ENCODE results near the gene MCCD1. TPM values are rescaled to one million over a fixed set of nuclear protein-coding genes. Genes with fewer than 3 reads are reported as not detected.
"Not testable (repeated sequence)": the region's sequence is repeated elsewhere in the genome, so short reads cannot be mapped to it uniquely, and the experiment has no call there.

Gene MCCD1
- total RNA-seq, 1 donor from 2014 or later: not detected

DNA sequence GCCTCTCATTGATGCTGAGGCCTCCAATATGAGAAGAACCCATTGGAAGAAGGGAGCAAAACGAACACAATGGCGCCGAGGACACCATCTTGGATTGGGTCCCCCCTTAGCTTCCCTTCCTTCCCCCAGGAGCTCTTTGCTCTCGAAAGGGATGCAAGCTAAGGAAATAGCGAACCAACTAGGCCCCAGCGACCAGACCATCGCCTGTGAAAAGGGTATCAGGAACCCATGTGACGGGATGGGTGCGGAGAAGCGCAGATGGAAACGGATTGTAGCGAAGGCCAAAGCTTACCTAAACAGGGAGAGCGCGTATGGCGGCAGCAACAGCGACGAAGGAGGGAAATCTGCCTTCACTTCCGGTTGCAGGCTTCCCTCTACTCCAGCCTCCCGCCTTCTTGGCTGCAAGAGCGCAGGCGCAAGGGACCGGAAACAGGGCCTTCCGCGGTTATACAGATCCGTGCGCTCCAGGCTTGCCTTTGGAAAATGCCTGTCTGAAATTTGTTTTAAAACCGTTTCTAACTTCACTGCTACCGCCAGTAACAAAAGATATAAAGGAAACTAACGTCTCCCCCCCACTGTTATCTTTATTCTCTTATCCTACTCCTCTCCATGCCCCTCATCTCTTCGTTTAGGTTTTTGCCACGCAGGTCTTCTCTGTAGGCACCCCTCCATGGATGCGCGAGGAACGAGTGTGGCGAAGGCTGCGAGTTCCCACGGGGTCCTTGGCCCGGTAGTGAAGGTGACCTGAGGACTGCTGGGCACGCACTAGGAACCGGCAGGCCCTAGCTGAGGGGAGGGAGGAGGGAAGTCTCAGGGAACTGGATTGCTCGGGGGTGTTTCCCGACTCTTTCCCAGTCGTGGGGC lies 13.1 kb downstream of the MCCD1 start, which contains the start of gene DDX39B:
Gene DDX39B (minus strand): TSS at position 346 of the 864 bp plus-strand sequence. CDS start 1,471 bp downstream, outside the sequence.
- intact Hi-C loops (cut with micrococcal nuclease): loop anchor here (1.0 to 10.0 kb wide), 5 partner anchors 48 to 415 kb away; partner anchors contain the start of genes BAG6, NELFE, NEU1 and PRRC2A
- H3K27me3 Mint-ChIP-seq: no peaks in the 10 kb centered on the region
- peak; percentile 98 for DNase-seq
- no peaks in the 10 kb centered on the region for H3K9me3 Mint-ChIP-seq
- H3K4me3 Mint-ChIP-seq: peak within 1 kb of the TSS; percentile 81
- peaks cover 38% of the 10 kb centered on the region for H3K36me3 Mint-ChIP-seq (ENCODE audit: low read depth)
- H3K27ac Mint-ChIP-seq: peak within 1 kb of the TSS; percentile 90
- peaks cover 50% of the 10 kb centered on the region for H3K4me1 Mint-ChIP-seq

- H3K4me1 Mint-ChIP-seq: peaks cover 57% of the 10 kb centered on the region
- H3K27ac Mint-ChIP-seq: no peak overlapping the region
- intact Hi-C loops (cut with micrococcal nuclease): loop anchor here (5.0 to 10.0 kb wide), 2 partner anchors 321 to 414 kb away; partner anchors contain the start of genes NELFE, NEU1 and SKIC2
- no peaks in the 10 kb centered on the region for H3K27me3 Mint-ChIP-seq
- no peak overlapping the region for H3K4me3 Mint-ChIP-seq
- H3K36me3 Mint-ChIP-seq (ENCODE audit: low read depth): peaks cover 28% of the 10 kb centered on the region
- H3K9me3 Mint-ChIP-seq: no peaks in the 10 kb centered on the region
- no peak for DNase-seq
These were observed 14.9 kb downstream of the MCCD1 start for GRCh38 chr6:31543639-31544038.

GRCh38 chr6:31544676-31545075 lies 15.9 kb downstream of the MCCD1 start:
- Mint-ChIP-seq H3K4me1 (peaks cover 53% of the 10 kb centered on the region), H3K36me3 (ENCODE audit: low read depth) (peaks cover 24% of the 10 kb centered on the region)

DNA sequence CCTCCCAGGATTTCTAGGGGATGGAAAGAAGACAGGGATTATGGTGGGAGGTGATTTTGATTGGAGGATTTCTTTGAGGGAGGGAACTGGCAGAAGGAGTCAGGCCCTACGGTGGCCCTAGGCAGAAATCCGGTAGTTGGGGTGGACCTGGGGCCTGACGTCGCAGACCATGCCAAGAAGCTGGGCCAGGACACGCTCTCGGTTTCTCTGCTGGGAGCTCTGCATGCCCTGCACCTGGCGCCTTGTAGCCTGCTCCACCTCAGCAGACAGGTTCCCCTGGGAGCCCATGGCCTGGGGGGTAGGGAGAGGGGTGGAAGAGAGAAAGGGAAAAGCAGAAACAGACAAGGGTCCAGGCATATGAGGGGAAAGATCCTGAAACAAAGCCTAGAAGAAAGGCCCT lies 16.5 kb downstream of the MCCD1 start:
- no peaks in the 10 kb centered on the region for H3K9me3 Mint-ChIP-seq
- H3K27ac Mint-ChIP-seq: no peak overlapping the region
- no peaks in the 10 kb centered on the region for H3K27me3 Mint-ChIP-seq
- H3K36me3 Mint-ChIP-seq (ENCODE audit: low read depth): peaks cover 20% of the 10 kb centered on the region
- H3K4me1 Mint-ChIP-seq: peaks cover 48% of the 10 kb centered on the region
- DNase-seq: no peak
- no peak overlapping the region for H3K4me3 Mint-ChIP-seq
- intact Hi-C loops (cut with micrococcal nuclease): loop anchor here (5.0 to 10.0 kb wide), 2 partner anchors 192 to 320 kb away; partner anchors contain the start of genes CLIC1 and NEU1

More at GRCh38 chr6:31544676-31545075, 15.9 kb downstream of the MCCD1 start:
- Mint-ChIP-seq H3K27ac (no peak overlapping the region), H3K27me3 (no peaks in the 10 kb centered on the region), H3K4me3 (no peak overlapping the region), H3K9me3 (no peaks in the 10 kb centered on the region)
- intact Hi-C loops (cut with micrococcal nuclease): loop anchor here (5.0 to 10.0 kb wide), 3 partner anchors 193 to 413 kb away; partner anchors contain the start of genes CLIC1, NELFE, NEU1 and SKIC2
- no peak for DNase-seq

DNA sequence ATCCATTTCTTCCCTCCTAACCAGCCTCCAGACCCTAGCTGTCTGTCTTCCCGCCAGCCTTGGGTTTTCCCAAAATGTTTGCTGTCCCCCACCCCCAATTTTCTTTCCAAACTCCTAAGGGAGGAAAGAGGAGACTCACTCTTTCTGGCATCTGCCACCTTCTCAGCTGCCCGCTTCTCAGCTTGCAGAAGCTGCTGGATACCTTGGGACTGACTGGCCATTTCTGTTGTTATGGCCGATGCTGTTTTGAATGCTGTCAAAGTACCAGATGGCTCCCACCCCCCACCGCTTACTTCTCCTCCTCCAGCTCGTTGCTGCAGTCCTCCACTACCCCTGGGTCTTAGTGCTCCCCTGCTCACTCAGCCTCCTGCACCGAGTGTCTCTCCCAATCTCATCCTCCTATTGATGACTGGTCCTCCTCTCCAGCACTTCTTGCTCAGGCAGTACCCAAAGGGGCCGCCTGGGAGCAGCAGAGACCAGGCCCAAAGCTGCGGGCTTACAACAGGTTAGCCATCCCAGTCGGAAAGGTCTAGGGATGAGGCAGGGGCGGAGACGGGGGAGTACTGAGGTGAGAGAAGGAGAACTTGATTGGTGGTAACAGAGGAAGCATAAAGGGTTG lies 17.7 kb downstream of the MCCD1 start, which contains the start of gene ATP6V1G2:
Gene ATP6V1G2 (minus strand): TSS at position 270 of the 619 bp plus-strand sequence. CDS start 49 bp downstream, at position 221.
- DNase-seq: peak; percentile 97
- Mint-ChIP-seq H3K4me3 (peak within 1 kb of the TSS; percentile 91), H3K4me1 (peaks cover 48% of the 10 kb centered on the region), H3K27me3 (no peaks in the 10 kb centered on the region), H3K36me3 (ENCODE audit: low read depth) (peaks cover 17% of the 10 kb centered on the region), H3K27ac (peak within 1 kb of the TSS; percentile 91), H3K9me3 (no peaks in the 10 kb centered on the region)
- intact Hi-C loops (cut with micrococcal nuclease): loop anchor here (1.0 to 10.0 kb wide), 5 partner anchors 52 to 318 kb away; partner anchors contain the start of genes CLIC1 and NEU1

DNA sequence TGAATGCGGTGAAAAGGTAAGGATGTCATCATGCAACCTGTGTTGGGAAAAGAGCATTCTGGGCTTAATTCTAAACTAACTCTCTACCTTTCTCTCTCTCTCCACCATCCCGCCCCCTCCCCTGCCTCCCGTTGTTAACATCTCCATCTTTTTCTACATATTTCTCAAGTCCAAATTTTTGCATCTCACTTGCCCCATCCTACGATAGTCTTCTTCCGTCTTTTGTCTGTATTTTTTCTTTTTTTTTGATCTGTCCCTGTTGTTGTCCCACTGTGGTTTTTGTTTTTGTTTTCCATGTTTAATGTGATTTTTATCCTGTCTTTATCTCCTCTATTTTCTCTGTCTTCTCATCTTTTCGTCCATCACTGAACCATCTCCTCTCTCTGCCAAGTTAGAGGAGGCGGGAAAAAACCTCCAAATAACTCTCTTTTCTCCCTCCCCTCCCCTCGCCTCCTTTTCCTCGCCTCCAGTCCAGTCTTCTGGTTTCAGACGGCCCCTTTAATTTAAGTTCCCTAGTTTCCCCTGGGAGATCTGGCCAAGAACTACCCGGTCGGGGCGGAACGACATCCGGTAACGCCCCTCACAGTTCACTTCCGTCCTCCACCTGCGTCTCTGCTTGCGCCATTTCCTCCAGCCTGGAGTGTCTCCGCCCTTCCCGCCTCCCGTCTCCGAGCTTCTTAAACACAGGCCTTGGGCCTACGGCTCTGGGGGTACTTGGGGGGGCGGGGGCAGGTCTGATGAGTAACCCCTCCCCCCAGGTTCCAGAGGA lies 18.4 kb downstream of the MCCD1 start, which contains the start of gene NFKBIL1:
Gene NFKBIL1 (plus strand): TSS at position 651 of the 769 bp plus-strand sequence. CDS start 87 bp downstream, at position 738.
- Mint-ChIP-seq H3K9me3 (no peaks in the 10 kb centered on the region), H3K36me3 (ENCODE audit: low read depth) (peaks cover 18% of the 10 kb centered on the region), H3K27ac (peak within 1 kb of the TSS; percentile 91), H3K4me3 (peak within 1 kb of the TSS; percentile 91), H3K27me3 (no peaks in the 10 kb centered on the region), H3K4me1 (peaks cover 51% of the 10 kb centered on the region)
- peak; percentile 97 for DNase-seq
- intact Hi-C loops (cut with micrococcal nuclease): loop anchor here (1.0 to 10.0 kb wide), 10 partner anchors 12 to 318 kb away; partner anchors contain the start of genes BAG6, CLIC1, NEU1 and PRRC2A

DNA sequence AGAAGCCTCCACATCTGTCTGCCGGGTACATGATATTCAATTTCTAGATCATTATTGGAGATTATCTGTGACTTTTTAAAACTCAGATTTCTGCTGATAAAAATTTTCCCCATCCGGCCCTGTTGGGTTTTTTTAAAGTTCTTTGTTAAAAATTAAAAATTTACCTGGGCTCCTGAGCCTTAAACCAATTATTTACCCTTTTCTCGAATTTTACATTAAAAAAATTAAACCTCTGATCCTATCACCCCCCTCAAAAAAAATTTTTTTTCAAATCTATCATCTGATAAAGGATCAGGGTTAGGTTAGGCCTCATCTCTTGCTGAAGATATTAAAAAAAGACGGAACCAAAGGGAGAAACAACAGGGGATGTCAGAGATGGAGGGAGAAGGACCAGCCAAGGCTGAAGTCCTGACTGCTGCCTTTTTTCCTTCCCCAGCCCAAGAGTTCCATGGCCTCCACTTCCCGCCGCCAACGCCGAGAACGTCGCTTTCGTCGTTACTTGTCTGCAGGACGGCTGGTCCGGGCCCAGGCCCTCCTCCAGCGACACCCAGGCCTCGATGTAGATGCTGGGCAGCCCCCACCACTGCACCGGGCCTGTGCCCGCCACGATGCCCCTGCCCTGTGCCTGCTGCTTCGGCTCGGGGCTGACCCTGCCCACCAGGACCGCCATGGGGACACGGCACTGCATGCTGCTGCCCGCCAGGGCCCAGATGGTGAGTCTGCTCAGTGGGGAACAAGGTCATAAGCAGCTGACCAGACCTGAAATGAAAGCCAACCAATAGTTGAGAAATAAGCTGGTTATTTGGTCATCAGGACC lies 19.2 kb downstream of the MCCD1 start:
- H3K27me3 Mint-ChIP-seq: no peaks in the 10 kb centered on the region
- peaks cover 19% of the 10 kb centered on the region for H3K36me3 Mint-ChIP-seq (ENCODE audit: low read depth)
- no peaks in the 10 kb centered on the region for H3K9me3 Mint-ChIP-seq
- H3K4me1 Mint-ChIP-seq: peaks cover 51% of the 10 kb centered on the region
- intact Hi-C loops (cut with micrococcal nuclease): loop anchor here (1.0 to 10.0 kb wide), 8 partner anchors 11 to 317 kb away; partner anchors contain the start of genes BAG6, CLIC1, NEU1 and PRRC2A
- no peak for DNase-seq
- H3K27ac Mint-ChIP-seq: peak overlapping the region; percentile 91
- H3K4me3 Mint-ChIP-seq: peak overlapping the region; percentile 91

- Mint-ChIP-seq H3K4me1 (peaks cover 48% of the 10 kb centered on the region), H3K36me3 (ENCODE audit: low read depth) (peaks cover 19% of the 10 kb centered on the region), H3K27ac (no peak overlapping the region), H3K27me3 (no peaks in the 10 kb centered on the region), H3K4me3 (peak overlapping the region; percentile 91), H3K9me3 (no peaks in the 10 kb centered on the region)
- DNase-seq: no peak
- intact Hi-C loops (cut with micrococcal nuclease): loop anchor here (5.0 to 10.0 kb wide), 2 partner anchors 189 to 316 kb away; partner anchors contain the start of genes CLIC1 and NEU1
These were observed 19.7 kb downstream of the MCCD1 start for GRCh38 chr6:31548544-31548873.

DNA sequence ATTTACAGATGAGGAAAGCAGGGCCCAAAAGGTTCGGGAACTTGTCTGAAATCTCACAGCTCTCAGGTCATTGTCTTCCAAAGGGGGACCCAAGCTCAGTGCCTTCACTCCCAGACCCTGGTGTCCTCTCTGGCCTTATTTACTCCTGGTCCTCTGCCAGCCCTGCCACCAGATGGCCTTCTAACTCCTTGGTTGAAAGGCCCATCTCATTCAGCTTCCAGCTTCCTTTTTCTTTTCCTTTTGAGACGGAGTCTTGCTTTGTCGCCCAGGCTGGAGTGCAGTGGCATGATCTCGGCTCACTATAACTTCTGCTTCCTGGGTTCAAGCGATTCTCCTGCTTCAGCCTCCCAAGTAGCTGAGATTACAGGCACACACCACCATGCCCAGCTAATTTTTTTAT lies 22.6 kb downstream of the MCCD1 start:
- H3K36me3 Mint-ChIP-seq (ENCODE audit: low read depth): peaks cover 26% of the 10 kb centered on the region
- peaks cover 47% of the 10 kb centered on the region for H3K4me1 Mint-ChIP-seq
- H3K27ac Mint-ChIP-seq: peak overlapping the region; percentile 80
- not testable (repeated sequence) for H3K9me3 Mint-ChIP-seq, H3K27me3 Mint-ChIP-seq
- intact Hi-C loops (cut with micrococcal nuclease): loop anchor here (1.0 kb wide), 2 partner anchors 30 to 47 kb away; no protein-coding TSS in a partner anchor
- DNase-seq: peak; percentile 91
- H3K4me3 Mint-ChIP-seq: peak overlapping the region; percentile 57

DNA sequence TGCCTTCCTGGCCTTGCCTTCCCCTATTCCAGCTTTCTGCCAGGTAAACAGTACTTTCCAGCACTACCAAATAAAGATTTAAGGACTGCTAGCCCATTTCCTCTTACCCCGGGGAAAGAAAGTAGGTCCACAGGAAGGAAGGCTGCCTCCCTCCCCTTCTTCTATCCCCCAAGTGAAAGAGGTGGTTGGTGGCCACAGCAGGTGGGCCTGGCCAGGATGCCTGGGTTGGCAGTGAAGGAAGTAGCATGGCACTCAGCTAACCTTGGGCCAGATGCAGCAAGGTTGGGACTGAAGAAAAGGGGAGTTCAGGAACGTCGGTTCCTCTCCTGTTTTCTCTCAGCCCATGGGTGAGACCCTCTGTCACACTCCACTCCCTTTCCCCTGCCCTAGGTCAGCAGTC lies 27.5 kb downstream of the MCCD1 start:
- Mint-ChIP-seq H3K4me3 (no peak overlapping the region), H3K4me1 (peaks cover 52% of the 10 kb centered on the region), H3K27ac (no peak overlapping the region), H3K36me3 (ENCODE audit: low read depth) (peaks cover 46% of the 10 kb centered on the region), H3K27me3 (peaks cover 2% of the 10 kb centered on the region), H3K9me3 (no peaks in the 10 kb centered on the region)
- no peak for DNase-seq
- intact Hi-C loops (cut with micrococcal nuclease): no loop called here

DNA sequence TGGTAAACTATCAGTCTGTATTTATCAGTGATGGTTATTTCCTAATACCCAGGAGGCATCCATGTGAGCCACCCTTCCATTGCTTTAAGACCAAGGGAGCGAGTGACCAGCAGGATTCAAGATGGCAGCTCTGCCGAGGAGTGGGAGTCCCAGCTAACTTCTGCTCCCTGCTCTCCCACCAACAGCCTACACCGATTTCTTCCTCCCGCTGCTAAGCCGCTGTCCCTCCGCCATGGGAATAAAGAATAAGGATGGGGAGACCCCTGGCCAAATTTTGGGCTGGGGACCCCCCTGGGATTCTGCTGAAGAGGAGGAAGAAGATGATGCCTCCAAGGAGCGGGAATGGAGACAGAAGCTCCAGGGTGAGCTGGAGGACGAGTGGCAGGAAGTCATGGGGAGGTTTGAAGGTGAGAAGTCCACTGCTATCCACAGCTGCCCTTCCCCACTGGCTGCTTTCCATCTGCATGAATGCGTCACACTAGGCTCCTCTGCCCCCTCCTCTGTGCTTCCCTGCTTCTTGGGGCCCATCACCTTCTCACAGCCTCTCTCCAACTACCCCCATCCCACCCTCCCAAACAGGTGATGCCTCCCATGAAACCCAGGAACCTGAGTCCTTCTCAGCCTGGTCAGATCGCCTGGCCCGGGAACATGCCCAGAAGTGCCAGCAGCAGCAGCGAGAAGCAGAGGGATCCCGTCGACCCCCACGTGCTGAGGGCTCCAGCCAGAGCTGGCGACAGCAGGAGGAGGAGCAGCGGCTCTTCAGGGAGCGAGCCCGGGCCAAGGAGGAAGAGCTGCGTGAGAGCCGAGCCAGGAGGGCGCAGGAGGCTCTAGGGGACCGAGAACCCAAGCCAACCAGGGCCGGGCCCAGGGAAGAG lies 28.9 kb downstream of the MCCD1 start:
- H3K36me3 Mint-ChIP-seq (ENCODE audit: low read depth): peaks cover 48% of the 10 kb centered on the region
- peaks cover 8% of the 10 kb centered on the region for H3K27me3 Mint-ChIP-seq
- peaks cover 4% of the 10 kb centered on the region for H3K9me3 Mint-ChIP-seq
- intact Hi-C loops (cut with micrococcal nuclease): loop anchor here (2.0 kb wide), 1 partner anchor 17 kb away; the partner anchor contains the start of gene TNF
- H3K4me3 Mint-ChIP-seq: peak overlapping the region; percentile 78
- peak overlapping the region; percentile 51 for H3K27ac Mint-ChIP-seq
- H3K4me1 Mint-ChIP-seq: peaks cover 50% of the 10 kb centered on the region
- DNase-seq: no peak
